Fibroblast of villous mesenchyme (primary cell): Measurements from ENCODE around the gene DEFB125. TPM values are rescaled to one million over a fixed set of nuclear protein-coding genes. Genes with fewer than 3 reads are reported as not detected.
A peak's percentile ranks its signal among the peaks of the same experiment; 100 is the strongest.

Source experiments
- DNase-seq: peaks from one replicate; pipeline ENCODE4 v3.0.0-alpha.2; 2010; ENCODE audit warnings: low read depth
- H3K4me3 ChIP-seq: 2 replicates; pipeline ENCODE4 v1.5.1; 2011; ENCODE audit warnings: low read depth, mild to moderate bottlenecking, low read length
- CTCF ChIP-seq: IDR thresholded peaks from 2 replicates; pipeline ENCODE4 v1.5.1; 2012; ENCODE audit warnings: low read depth, mild to moderate bottlenecking, low read length; ENCODE audit not compliant: insufficient read depth
- total RNA-seq: library from RNA; depleted of rRNA; stranded (reverse); fragments of >200 nt; gene quantifications from 2 replicates; pipeline ENCODE4 v1.2.3, GENCODE V29; 2012

The DEFB125 gene
- total RNA-seq = not detected in 2 replicates

GRCh38 chr20:87401-87800 is at the start of gene DEFB125:
DEFB125 (plus strand) TSS chr20:87672; CDS start chr20:87710, 38 bp downstream.
- TF ChIP-seq CTCF = no peak
- H3K4me3 ChIP-seq = no peak within 1 kb of the TSS

GRCh38 chr20:60035-60918 is 27.2 kb upstream of the DEFB125 start:
- DNase-seq = peak; percentile 8
- H3K4me3 ChIP-seq = no peak overlapping the region
- TF ChIP-seq CTCF = no peak

More at GRCh38 chr20:87401-87800, at the start of gene DEFB125:
- no peak for DNase-seq

GRCh38 chr20:61230-61629 is 26.2 kb upstream of the DEFB125 start:
- no peak overlapping the region for H3K4me3 ChIP-seq
- TF ChIP-seq CTCF = no peak
- DNase-seq = no peak

- no peak overlapping the region for H3K4me3 ChIP-seq
- DNase-seq = no peak
- TF ChIP-seq CTCF = no peak
These were observed 25.7 kb upstream of the DEFB125 start for GRCh38 chr20:61757-62156.

- TF ChIP-seq CTCF = no peak
- H3K4me3 ChIP-seq = no peak overlapping the region
- DNase-seq = no peak
These were observed 25.0 kb upstream of the DEFB125 start for GRCh38 chr20:62487-62886.

- no peak for TF ChIP-seq CTCF
- DNase-seq = no peak
- H3K4me3 ChIP-seq = no peak overlapping the region
These were observed 23.4 kb upstream of the DEFB125 start for GRCh38 chr20:64026-64603.
